ENCODE results near the gene KLF3.

The KLF3 gene

GRCh38 chr4:38659346-38659745 is 4.7 kb upstream of the KLF3 start:
- DNase-seq, result no peak

- no peak for DNase-seq
Observed at GRCh38 chr4:38660838-38661237, 3.2 kb upstream of the KLF3 start.

- no peak for DNase-seq
Observed at GRCh38 chr4:38661371-38661770, 2.6 kb upstream of the KLF3 start.

- DNase-seq, result no peak
Observed at GRCh38 chr4:38662522-38663089, 1.4 kb upstream of the KLF3 start.

- DNase-seq, result no peak
Observed at GRCh38 chr4:38663090-38663800, 754 bp upstream of the KLF3 start.

GRCh38 chr4:38664706-38665401 is 855 bp downstream of the KLF3 start:
- DNase-seq, result no peak

GRCh38 chr4:38665551-38666411 is 1.8 kb downstream of the KLF3 start:
- DNase-seq, result no peak

GRCh38 chr4:38666766-38667084 is 2.7 kb downstream of the KLF3 start:
- DNase-seq, result no peak

- DNase-seq, result no peak
Observed at GRCh38 chr4:38667085-38667893, 3.3 kb downstream of the KLF3 start.

- no peak for DNase-seq
Observed at GRCh38 chr4:38668203-38668971, 4.4 kb downstream of the KLF3 start.

- DNase-seq, result no peak
Observed at GRCh38 chr4:38669208-38669607, 5.2 kb downstream of the KLF3 start.

- no peak for DNase-seq
Observed at GRCh38 chr4:38670109-38670901, 6.3 kb downstream of the KLF3 start.

- no peak for DNase-seq
Observed at GRCh38 chr4:38670939-38671591, 7.1 kb downstream of the KLF3 start.

- no peak for DNase-seq
Observed at GRCh38 chr4:38671592-38671940, 7.6 kb downstream of the KLF3 start.

GRCh38 chr4:38672074-38672396 is 8.0 kb downstream of the KLF3 start:
- no peak for DNase-seq

GRCh38 chr4:38672397-38673129 is 8.6 kb downstream of the KLF3 start:
- no peak for DNase-seq

GRCh38 chr4:38673130-38673978 is 9.4 kb downstream of the KLF3 start:
- no peak for DNase-seq

GRCh38 chr4:38674258-38675144 is 10.5 kb downstream of the KLF3 start:
- no peak for DNase-seq
